GM12891 (cell line): Measurements from ENCODE around the gene CYP26A1.

Experiments used
- POLR2A ChIP-seq: IDR thresholded peaks from 2 replicates; pipeline ENCODE4 v1.6.1; 2011; ENCODE audit warnings: low read depth, low read length, control low read depth
- POLR2AphosphoS5 ChIP-seq: IDR thresholded peaks from 2 replicates; pipeline ENCODE4 v1.6.1; 2011; ENCODE audit warnings: low read depth, low read length, control low read depth

GRCh38 chr10:93097386-93097785 is 23.7 kb downstream of the CYP26A1 start:
- TF ChIP-seq POLR2AphosphoS5 = no peak
- TF ChIP-seq POLR2A = no peak
